Left renal pelvis (tissue), 4 donors: ENCODE measurements around the gene METTL4. TPM values are rescaled to one million over a fixed set of nuclear protein-coding genes. Genes with fewer than 3 reads are reported as not detected.
"Not testable (repeated sequence)": the region's sequence is repeated elsewhere in the genome, so short reads cannot be mapped to it uniquely, and the experiment has no call there.

Experiments used
- DNase-seq, 4 donors: peaks; one replicate each; pipeline ENCODE4 v3.0.0-alpha.2; 2013; ENCODE audit warnings: low read depth in 4 of 4, low spot score in 3 of 4
- polyA plus RNA-seq, 4 donors: library from polyadenylated mRNA; unstranded; fragments of 120-200 nt; gene quantifications; one replicate each; pipeline ENCODE4 v1.2.1, GENCODE V29; 2013; ENCODE audit not compliant: insufficient read length in 4 of 4

Gene METTL4
- polyA plus RNA-seq, 4 donors = 17.3 to 21.4 (median 19.4) TPM

DNA sequence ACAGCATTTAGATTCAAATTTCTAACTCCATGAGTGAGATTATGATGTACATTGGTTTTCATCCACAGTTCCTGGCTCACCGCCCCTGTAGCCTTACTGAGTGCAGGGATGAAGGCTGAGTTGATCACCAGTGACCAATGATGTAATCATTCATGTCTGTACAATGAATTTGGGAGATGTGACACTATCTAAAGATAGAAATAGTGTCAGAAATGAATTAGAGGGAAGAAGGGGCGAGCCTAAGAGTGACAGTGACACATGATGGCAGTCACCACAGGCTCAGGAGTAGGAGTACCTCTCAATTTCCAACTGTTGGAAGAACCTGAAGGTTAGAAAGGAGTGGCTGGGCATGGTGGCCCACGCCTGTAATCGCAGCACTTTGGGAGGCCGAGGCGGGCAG, 3.2 kb downstream of the METTL4 start:
- no peak for DNase-seq

GRCh38 chr18:2564373-2564772, 6.9 kb downstream of the METTL4 start:
- no peak for DNase-seq

- no peak for DNase-seq
These were observed 12.1 kb downstream of the METTL4 start for GRCh38 chr18:2559249-2559648.

DNA sequence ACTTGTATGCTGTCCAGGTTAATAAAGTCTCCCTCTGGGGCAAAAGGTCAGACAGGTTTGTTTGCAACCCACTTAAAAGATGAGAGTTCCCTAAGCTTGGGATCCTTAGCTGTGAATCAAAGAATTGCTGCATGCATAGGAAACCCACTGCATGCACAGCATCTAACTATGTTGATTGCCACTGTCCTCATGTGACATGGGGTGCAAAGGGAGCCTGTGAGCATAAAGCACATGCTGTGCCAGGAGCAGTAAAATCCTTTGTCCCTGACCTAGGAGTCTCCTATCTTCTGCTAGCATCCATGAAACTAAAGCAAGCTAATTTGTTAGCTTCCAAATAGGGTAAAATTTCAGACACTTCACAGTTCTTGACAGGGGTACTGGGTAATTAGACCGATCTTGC, 13.8 kb downstream of the METTL4 start:
- no peak for DNase-seq

DNA sequence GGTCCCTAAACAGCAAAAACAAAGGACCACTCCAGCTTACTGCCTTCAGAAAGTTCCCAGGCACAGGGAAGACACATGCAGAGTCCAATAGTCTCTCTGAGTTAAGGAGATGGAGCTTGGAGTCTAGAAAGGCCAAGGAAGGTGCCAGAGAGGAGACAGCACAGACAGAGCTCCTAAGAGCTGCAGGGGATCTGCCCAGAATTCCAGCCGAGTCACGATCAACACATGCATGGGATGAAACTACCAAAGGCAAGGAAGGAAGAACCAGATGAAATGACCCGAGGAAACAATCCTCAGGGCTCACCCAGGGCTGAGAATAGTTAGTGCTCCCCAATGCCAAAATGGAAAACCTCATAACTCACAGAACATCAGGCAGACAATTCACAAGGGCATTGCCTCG, 15.4 kb downstream of the METTL4 start:
- no peak for DNase-seq

DNA sequence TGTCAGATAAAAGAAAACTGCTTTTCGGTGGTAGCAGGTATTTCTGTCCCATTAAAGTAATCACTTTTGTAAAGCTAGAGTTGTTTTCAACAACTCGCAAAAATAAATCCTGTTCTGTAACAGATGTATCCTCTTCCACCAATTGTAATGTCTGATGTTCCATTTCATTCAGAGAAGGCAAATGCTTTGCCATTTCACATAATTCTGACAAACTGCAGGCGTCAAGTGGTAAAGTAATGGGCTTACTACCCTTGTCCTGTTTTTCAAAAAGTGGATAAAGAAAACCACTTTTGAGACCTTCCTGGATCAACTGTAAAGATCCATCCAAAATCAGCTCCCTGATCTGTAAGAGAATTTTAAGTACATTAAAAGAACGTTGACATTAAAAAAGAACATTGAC, 16.6 kb downstream of the METTL4 start:
- DNase-seq = no peak

- no peak for DNase-seq
These were observed 19.9 kb downstream of the METTL4 start for GRCh38 chr18:2551425-2551824.

DNA sequence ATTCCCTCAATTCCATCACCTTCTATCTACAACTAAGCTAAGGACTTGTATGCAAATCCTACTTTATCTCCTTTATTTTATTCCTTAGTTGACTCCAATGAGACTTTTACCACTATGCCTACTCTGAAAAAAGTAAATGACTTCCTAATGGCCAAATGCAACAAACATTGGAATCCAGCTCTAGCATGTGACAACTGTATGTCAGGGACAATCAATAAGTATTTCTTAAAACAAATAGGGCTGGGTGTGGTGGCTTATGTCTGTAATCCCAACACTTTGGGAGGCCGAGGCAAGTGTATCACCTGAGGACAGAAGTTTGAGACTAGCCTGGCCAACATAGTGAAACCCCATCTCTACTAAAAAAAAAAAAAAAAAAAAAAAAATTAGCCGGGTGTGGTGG, 21.8 kb downstream of the METTL4 start:
- no peak for DNase-seq

- no peak for DNase-seq
These were observed 23.7 kb downstream of the METTL4 start for GRCh38 chr18:2547477-2548087.

- no peak for DNase-seq
These were observed 26.1 kb downstream of the METTL4 start for GRCh38 chr18:2545155-2545554.

GRCh38 chr18:2541925-2542563, 29.3 kb downstream of the METTL4 start:
- DNase-seq = not testable (repeated sequence)

DNA sequence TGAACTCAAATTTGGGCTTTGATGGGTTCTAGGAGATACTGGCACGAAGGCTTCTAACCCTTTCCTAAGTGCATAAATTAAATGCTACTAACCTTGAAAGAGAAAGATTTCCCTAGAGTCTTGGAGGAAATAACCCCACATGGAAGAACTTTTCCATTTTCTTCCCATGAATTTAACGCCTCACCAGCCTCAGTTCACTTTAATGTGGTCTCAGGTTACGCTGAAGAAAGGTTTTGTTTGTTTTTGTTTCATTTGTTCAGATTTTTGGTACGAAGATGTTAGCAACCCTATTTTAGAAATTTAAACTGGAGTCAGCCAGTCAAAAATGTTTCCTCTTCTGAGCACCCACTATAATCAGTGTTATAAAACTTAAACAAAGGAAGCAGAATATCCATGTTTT, 30.7 kb downstream of the METTL4 start:
- peak in 1 of 4 donors; percentile 35 for DNase-seq

DNA sequence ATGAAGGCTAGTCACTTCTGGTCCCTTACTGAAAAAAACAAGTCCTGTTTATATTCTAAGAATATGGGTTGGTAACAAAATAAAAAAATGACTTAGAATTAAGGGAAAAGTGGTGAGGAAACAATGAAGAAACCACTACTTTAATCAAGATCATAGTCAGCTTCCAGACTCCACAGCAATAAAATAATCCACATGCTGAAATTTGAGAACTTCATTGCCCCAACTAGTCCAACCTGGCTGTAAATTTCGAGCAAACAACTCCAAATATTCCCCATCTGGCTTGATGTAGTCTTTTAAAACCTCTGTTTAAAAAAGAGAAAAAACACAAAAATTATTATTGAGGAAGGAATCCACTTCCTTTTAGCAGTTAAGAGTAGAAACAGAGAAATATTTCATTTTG, 32.5 kb downstream of the METTL4 start:
- DNase-seq = no peak

- no peak for DNase-seq
These were observed 33.1 kb downstream of the METTL4 start for GRCh38 chr18:2538236-2538635.

DNA sequence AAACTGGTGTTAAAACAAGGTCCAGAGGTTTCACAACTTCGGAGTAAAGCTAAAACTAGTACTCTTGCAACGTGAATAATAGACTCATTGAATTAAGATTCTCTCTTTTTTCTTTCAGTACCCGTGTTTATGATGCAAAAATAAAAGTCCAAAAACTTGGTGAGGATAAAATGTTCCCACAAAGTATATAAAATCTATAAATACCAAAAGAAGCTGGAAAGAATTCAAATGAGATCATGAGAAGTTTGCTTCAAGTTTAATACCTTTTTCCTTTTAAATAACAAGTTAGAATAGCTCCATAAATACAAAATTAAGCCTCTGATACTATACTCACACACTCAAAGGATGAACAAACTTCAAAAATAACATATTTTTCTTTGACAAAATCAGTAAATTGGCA, 34.0 kb downstream of the METTL4 start:
- no peak for DNase-seq

GRCh38 chr18:2536493-2536892, 34.8 kb downstream of the METTL4 start:
- no peak for DNase-seq

- no peak for DNase-seq
These were observed 35.2 kb downstream of the METTL4 start for GRCh38 chr18:2536063-2536462.

- no peak for DNase-seq
These were observed 35.8 kb downstream of the METTL4 start for GRCh38 chr18:2535419-2535910.

DNA sequence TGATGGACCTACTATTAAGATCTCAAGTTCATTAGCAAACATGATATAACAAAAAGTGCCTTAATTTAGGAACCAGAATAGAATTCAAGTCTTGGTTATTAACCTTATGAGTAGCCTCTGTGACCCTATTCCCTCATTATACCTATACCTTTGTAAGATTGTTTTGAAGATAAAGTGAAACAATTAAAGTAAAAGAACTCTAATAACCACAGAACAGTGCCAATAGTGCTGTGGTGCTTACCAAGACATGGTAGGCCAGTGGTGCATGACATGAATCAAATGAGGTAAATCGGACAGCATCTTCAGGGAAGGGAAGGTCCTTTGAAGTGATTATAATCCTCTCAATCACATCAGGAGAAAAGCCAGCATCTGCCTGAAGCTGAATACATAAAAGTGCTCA, 36.4 kb downstream of the METTL4 start:
- no peak for DNase-seq

- DNase-seq = no peak
These were observed 38.5 kb downstream of the METTL4 start for GRCh38 chr18:2532797-2533196.

GRCh38 chr18:2531751-2532150, 39.6 kb downstream of the METTL4 start:
- no peak for DNase-seq

- DNase-seq = no peak
These were observed 42.2 kb downstream of the METTL4 start for GRCh38 chr18:2529154-2529553.

GRCh38 chr18:2526329-2526728, 45.0 kb downstream of the METTL4 start:
- DNase-seq = no peak
